Gastrocnemius medialis (tissue), 4 donors: ENCODE data around the gene RNASE11. TPM values are rescaled to one million over a fixed set of nuclear protein-coding genes. Genes with fewer than 3 reads are reported as not detected.
"Not testable (repeated sequence)": the region's sequence is repeated elsewhere in the genome, so short reads cannot be mapped to it uniquely, and the experiment has no call there.

Experiments used
- ATAC-seq, 2 donors: fragments of 150-250 bp; one replicate each; pipeline ENCODE4 v1.9.1; 2016
- DNase-seq, 2 donors: peaks; one replicate each; pipeline ENCODE4 v3.0.0-alpha.2; 2019
- H3K27ac ChIP-seq, 4 donors: fragments of 200-600 bp; sonication (generic); 1 replicate in 1 of 4; 2 replicates in 3 of 4; pipeline ENCODE4 v1.5.1; 2016 to 2018; ENCODE audit warnings: mild to moderate bottlenecking in 2 of 4, moderate library complexity in 1 of 4
- H3K27me3 ChIP-seq, 3 donors: fragments of 200-600 bp; sonication (generic) in 2 of 3; 1 replicate in 1 of 3; 2 replicates in 2 of 3; pipeline versions ENCODE4 v1.5.1 to v1.6.0; 2016 to 2019; ENCODE audit warnings: mild to moderate bottlenecking in 1 of 3, moderate library complexity in 1 of 3
- H3K36me3 ChIP-seq, 2 donors: fragments of 200-600 bp; sonication (generic) in 1 of 2; one replicate each; pipeline ENCODE4 v1.5.1; 2017 to 2018
- H3K4me1 ChIP-seq, 2 donors: fragments of 200-600 bp; sonication (generic) in 1 of 2; one replicate each; pipeline ENCODE4 v1.5.1; 2016 to 2017; ENCODE audit warnings: mild to moderate bottlenecking in 2 of 2
- H3K4me3 ChIP-seq, 4 donors: fragments of 200-600 bp; sonication (generic) in 3 of 4; 1 replicate in 1 of 4; 2 replicates in 3 of 4; pipeline ENCODE4 v1.5.1; 2016 to 2019; ENCODE audit warnings: mild to moderate bottlenecking in 2 of 4
- H3K9me3 ChIP-seq, 3 donors: fragments of 200-600 bp; sonication (generic) in 2 of 3; 1 replicate in 1 of 3; 2 replicates in 2 of 3; pipeline ENCODE4 v1.5.1; 2016 to 2019
- POLR2A ChIP-seq, 2 donors: fragments of 450-650 bp; IDR thresholded peaks; one replicate each; pipeline ENCODE4 v1.6.1; 2017; ENCODE audit warnings: antibody characterized with exemption in 2 of 2, mild to moderate bottlenecking in 2 of 2, moderate library complexity in 2 of 2
- in situ Hi-C, 4 donors: fragments of 200-750 bp; cut with MboI; loops; one replicate each; pipeline versions ENCODE4 v1.15.0 to v1.8.0; 2017; ENCODE audit warnings: low sequenced_read_pairs in 4 of 4
- intact Hi-C: fragments of 100-400 bp; cut with DNase I; formaldehyde crosslinking; loops from one replicate; pipeline ENCODE4 v1.15.1; 2023; ENCODE audit warnings: low total_unique reads
- total RNA-seq, 4 donors: library from RNA; depleted of rRNA; stranded (reverse); fragments of >200 nt; gene quantifications; one replicate each; pipeline versions ENCODE4 v1.1.0 to v1.2.3, GENCODE V29; 2016
- TF ChIP-seq, protein P1 (sequence below), 5 experiments: fragments of 450-650 bp in 3 of 5; fragments of 200-600 bp in 2 of 5; sonication (generic) in 2 of 5; IDR thresholded peaks in 4 of 5; conservative IDR thresholded peaks in 1 of 5; 1 replicate in 4 of 5; 2 replicates in 1 of 5; pipeline ENCODE4 v1.5.1; 2016 to 2019; ENCODE audit warnings: antibody characterized with exemption in 5 of 5, mild to moderate bottlenecking in 3 of 5, moderate library complexity in 3 of 5

The RNASE11 gene
- total RNA-seq, 4 donors from 2014 or later = not detected

DNA sequence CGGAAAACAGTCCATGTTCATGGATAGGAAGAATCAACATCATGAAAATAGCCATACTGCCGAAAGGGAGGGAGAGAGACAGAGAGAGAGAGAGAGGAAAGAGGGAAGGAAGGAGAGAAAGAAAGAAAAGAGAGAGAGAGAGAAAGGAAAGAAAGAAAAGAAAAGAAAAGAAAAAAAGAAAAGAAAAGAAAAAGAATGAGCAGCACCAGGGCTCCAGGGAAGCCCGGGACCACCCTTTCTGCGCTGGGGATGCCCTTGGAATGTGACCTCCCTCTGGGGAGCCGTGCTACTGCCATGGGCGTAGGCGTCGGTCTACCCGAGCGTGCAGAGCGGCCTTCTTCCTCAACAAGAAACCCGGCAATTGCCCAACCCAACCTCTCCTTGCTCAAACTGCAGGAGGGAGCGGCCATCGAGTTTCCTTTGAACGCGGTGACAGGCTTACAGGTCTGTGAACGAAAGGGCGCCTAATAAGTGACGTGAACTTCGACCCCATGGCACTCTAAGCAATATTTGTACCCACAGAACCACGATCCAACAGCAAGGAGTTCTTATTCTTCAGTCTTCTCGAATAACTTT is 36.8 kb upstream of the RNASE11 start:
- H3K4me3 ChIP-seq = peak overlapping the region; percentile 17 to 37 (median 28)
- no peaks in the 10 kb centered on the region for H3K9me3 ChIP-seq
- DNase-seq (peak; percentile 24 to 34), ATAC-seq (peak in 1 of 2 donors; percentile 51)
- peaks cover 0 to 5% of the 10 kb centered on the region in 2 donors for H3K4me1 ChIP-seq
- intact Hi-C loops = no loop called here
- no peaks in the 10 kb centered on the region for H3K36me3 ChIP-seq
- TF ChIP-seq POLR2A (IDR thresholded peaks at IDR 0.05) = no peak
- TF ChIP-seq, protein P1, sequence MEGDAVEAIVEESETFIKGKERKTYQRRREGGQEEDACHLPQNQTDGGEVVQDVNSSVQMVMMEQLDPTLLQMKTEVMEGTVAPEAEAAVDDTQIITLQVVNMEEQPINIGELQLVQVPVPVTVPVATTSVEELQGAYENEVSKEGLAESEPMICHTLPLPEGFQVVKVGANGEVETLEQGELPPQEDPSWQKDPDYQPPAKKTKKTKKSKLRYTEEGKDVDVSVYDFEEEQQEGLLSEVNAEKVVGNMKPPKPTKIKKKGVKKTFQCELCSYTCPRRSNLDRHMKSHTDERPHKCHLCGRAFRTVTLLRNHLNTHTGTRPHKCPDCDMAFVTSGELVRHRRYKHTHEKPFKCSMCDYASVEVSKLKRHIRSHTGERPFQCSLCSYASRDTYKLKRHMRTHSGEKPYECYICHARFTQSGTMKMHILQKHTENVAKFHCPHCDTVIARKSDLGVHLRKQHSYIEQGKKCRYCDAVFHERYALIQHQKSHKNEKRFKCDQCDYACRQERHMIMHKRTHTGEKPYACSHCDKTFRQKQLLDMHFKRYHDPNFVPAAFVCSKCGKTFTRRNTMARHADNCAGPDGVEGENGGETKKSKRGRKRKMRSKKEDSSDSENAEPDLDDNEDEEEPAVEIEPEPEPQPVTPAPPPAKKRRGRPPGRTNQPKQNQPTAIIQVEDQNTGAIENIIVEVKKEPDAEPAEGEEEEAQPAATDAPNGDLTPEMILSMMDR (IDR thresholded peaks at IDR 0.05 in 4 of 5, conservative IDR thresholded peaks at IDR 0.05 in 1 of 5) = no peak
- no peak overlapping the region for H3K27ac ChIP-seq
- in situ Hi-C loops = loop anchor here in 2 of 4 donors (25.0 kb wide), 1 partner anchor 212 kb away; the partner anchor contains the start of gene TEP1 (in 2 of the 2)
- H3K27me3 ChIP-seq = peaks cover 35 to 69% (median 51%) of the 10 kb centered on the region in 3 donors

DNA sequence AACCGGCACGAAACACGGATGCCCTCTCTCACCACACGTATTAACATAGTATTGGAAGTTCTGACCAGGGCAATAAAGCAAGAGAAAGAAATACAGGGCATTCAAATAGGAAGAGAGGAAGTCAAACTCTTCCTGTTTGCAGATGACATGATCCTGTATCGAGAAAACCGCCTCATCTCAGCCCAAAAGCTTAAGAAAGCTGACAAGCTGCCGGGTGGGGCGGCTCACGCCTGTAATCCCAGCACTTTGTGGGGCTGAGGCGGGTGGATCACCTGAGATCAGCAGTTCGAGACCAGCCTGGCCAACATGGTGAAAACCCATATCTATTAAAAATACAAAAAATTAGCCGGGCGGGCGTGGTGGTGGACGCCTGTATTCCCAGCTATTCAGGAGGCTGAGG is 36.0 kb upstream of the RNASE11 start:
- no peak for TF ChIP-seq POLR2A (IDR thresholded peaks at IDR 0.05)
- TF ChIP-seq, protein P1 (IDR thresholded peaks at IDR 0.05 in 4 of 5, conservative IDR thresholded peaks at IDR 0.05 in 1 of 5) = no peak
- intact Hi-C loops = no loop called here
- DNase-seq (no peak), ATAC-seq (no peak)
- H3K9me3 ChIP-seq = no peaks in the 10 kb centered on the region
- H3K27ac ChIP-seq = no peak overlapping the region
- H3K4me1 ChIP-seq = peaks cover 0 to 5% of the 10 kb centered on the region in 2 donors
- no peak overlapping the region for H3K4me3 ChIP-seq
- peaks cover 28 to 62% (median 44%) of the 10 kb centered on the region in 3 donors for H3K27me3 ChIP-seq
- no peaks in the 10 kb centered on the region for H3K36me3 ChIP-seq
- in situ Hi-C loops = loop anchor here in 2 of 4 donors (25.0 kb wide), 1 partner anchor 211 kb away; the partner anchor contains the start of gene TEP1 (in 2 of the 2)

DNA sequence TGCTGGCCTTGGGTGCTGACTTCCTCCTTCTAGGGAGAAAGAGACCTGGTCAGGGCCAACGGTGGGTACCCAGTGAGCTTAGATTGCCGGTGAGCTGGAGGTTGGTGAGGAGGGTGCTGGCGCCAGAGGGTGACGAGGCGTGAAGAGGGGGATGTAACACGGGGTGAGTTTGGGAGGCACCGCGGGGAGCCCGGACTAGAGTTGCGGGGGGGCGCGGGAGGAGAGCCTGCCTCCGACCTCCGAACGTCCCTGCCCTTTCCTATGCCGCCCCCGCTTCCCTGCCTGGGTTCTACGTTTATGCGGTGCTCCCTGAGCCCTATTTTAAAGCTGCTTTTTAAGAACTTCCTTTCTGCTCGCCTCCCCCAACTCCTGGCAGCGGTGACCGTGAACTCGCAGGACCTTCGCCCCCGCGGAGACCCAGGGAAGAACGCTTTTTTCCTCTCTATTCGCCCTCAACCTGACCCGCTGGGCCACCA is 35.1 kb upstream of the RNASE11 start:
- in situ Hi-C loops (loop anchor here in 2 of 4 donors (25.0 kb wide), 1 partner anchor 211 kb away; the partner anchor contains the start of gene TEP1 (in 2 of the 2)), intact Hi-C loops (no loop called here)
- Histone ChIP-seq H3K27ac (no peak overlapping the region), H3K4me3 (peak overlapping the region in 1 of 4 donors; percentile 18), H3K4me1 (peaks cover 0 to 5% of the 10 kb centered on the region in 2 donors), H3K9me3 (no peaks in the 10 kb centered on the region), H3K36me3 (no peaks in the 10 kb centered on the region), H3K27me3 (peaks cover 21 to 52% (median 36%) of the 10 kb centered on the region in 3 donors)
- no peak for DNase-seq
- TF ChIP-seq, protein P1 (IDR thresholded peaks at IDR 0.05 in 4 of 5, conservative IDR thresholded peaks at IDR 0.05 in 1 of 5) = no peak
- TF ChIP-seq POLR2A (IDR thresholded peaks at IDR 0.05) = no peak
- no peak for ATAC-seq

DNA sequence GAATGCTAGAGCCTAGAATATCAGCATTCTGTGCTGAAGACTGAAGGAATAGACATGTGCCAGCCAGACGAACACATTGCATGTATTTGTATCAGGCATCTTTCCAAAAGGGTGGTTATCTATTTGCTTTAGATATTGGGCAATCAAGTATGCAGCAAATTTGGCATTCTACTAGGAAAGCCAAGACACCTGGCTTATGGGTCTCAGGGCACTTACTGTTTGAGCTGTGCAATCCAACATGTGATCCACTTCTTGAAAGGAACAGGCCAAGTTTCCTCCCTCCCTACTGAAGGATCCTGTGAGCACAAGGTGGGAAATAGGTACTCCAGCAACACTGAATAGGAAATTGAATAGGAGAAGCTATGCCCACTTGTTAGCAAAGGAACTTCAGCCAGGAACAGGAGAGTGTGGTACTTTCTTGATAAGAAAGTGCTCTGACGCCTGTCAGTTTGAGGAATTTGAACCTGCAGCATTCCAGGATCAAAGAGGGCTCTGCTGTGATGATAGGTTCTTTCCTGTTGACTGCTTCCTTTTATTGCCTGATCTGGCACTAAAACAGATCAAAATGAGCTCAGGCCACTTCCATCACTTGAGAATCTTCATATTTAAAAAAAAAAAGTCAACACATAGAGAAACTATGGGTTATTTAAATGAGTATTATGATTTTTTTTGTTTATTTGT is 33.1 kb upstream of the RNASE11 start:
- no peak for ATAC-seq
- no peak overlapping the region for H3K27ac ChIP-seq
- intact Hi-C loops = no loop called here
- H3K36me3 ChIP-seq = no peaks in the 10 kb centered on the region
- no peak for TF ChIP-seq POLR2A (IDR thresholded peaks at IDR 0.05)
- TF ChIP-seq, protein P1 (IDR thresholded peaks at IDR 0.05 in 4 of 5, conservative IDR thresholded peaks at IDR 0.05 in 1 of 5) = no peak
- in situ Hi-C loops = loop anchor here in 2 of 4 donors (25.0 kb wide), 1 partner anchor 209 kb away; the partner anchor contains the start of gene TEP1 (in 2 of the 2)
- H3K4me1 ChIP-seq = no peaks in the 10 kb centered on the region
- H3K9me3 ChIP-seq = no peaks in the 10 kb centered on the region
- no peak overlapping the region for H3K4me3 ChIP-seq
- DNase-seq = no peak
- H3K27me3 ChIP-seq = peaks cover 21 to 36% (median 22%) of the 10 kb centered on the region in 3 donors

DNA sequence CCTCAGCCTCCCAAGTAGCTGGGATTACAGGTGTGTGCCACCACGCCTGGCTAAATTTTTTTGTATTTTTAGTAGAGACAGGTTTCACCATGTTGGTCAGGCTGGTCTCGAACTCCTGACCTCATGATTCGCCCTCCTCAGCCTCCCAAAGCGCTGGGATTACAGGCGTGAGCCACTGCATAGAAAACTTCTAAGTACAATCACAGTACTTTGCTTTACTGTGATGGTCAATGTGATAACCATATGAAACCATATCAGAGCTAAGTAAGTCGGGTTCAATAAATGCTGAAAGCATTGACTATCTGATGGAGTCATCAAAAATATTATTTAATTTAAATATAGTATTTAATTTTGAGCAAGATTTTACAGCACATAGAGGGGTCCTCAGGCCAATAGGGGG is 31.9 kb upstream of the RNASE11 start:
- H3K4me1 ChIP-seq, DNase-seq, H3K27ac ChIP-seq, H3K36me3 ChIP-seq, H3K9me3 ChIP-seq, ATAC-seq, H3K4me3 ChIP-seq: not testable (repeated sequence)
- H3K27me3 ChIP-seq = peaks cover 15 to 24% (median 22%) of the 10 kb centered on the region in 3 donors
- intact Hi-C loops = loop anchor here (10.0 kb wide), 2 partner anchors 425 to 645 kb away; partner anchors contain the start of genes HNRNPC and RNASE7
- in situ Hi-C loops = loop anchor here in 2 of 4 donors (25.0 kb wide), 1 partner anchor 207 kb away; the partner anchor contains the start of gene TEP1 (in 2 of the 2)
